Kidney capillary endothelial cell (primary cell): ENCODE data around the gene PYGM.

Experiments used
- DNase-seq: peaks from one replicate; pipeline ENCODE4 v3.0.0-alpha.2; 2018; ENCODE audit warnings: low spot score

PYGM gene

GRCh38 chr11:64753380-64754123 is 6.2 kb downstream of the PYGM start:
- no peak for DNase-seq

GRCh38 chr11:64753019-64753379 is 6.8 kb downstream of the PYGM start:
- no peak for DNase-seq

- no peak for DNase-seq
These were observed 7.4 kb downstream of the PYGM start for GRCh38 chr11:64752175-64752970.

DNA sequence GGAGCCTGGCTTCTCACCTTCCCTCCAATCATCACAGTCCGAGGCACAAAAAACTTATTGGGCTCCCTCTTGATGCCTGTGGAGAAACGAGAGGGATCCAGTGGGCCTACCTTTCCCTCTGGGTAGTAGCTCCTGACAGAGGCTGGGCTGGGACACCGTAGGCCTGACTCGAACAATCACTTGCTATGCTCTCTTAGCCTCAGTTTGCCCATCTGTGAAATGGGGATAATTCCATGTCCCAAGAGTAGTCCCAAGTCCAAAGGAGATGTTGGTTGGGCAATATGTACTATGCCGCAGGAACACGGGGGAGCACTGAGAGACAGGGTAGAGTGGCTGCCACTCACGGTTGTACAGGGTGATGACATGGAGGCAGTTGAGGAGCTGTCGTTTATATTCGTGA is 8.2 kb downstream of the PYGM start:
- no peak for DNase-seq

DNA sequence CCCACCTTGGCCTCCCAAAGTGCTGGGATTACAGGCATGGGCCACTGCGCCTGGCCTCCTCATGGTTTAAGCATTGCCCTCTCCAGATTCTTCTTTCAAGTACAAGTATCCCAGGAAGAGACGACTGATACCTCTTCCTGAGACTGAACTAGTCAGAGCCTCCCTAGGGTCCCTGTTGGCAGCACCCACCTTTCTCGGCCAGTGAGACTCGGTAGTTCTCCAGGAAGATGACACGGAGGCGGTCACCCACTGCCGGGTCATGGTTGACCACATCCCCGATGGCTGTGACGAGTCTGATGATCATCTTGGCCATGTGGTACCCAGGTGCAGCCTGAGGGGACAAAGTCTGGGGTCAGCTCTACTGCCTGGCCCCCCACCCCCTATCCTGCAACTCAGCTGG is 8.6 kb downstream of the PYGM start:
- no peak for DNase-seq

DNA sequence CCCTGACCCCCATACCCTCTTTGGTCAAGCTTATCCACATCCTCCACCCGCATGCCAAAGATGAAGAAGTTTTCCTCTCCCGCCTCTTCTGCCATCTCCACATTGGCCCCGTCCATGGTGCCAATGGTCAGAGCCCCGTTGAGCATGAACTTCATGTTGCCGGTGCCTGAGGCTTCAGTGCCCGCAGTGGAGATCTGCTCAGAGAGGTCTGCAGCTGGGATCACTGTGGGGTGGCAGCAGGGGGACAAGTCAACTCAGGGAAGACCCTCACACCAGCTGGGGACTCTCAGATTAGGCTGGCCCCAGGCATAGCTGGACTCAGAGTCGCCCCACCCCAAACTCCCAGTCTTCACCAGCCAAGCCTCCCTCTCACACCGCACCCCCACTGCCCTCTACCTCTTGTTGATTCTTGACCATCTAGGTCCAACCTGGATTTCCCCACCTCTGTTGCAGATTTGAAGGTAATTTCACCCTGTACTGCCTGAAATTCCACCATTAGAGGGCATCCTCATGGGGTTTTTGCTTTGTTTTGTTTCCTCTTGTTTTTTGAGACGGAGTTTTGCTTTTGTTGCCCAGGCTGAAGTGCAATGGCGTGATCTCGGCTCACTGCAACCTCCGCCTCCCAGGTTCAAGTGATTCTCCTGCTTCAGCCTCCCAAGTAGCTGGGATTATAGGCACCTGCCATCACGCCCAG is 9.3 kb downstream of the PYGM start:
- no peak for DNase-seq

DNA sequence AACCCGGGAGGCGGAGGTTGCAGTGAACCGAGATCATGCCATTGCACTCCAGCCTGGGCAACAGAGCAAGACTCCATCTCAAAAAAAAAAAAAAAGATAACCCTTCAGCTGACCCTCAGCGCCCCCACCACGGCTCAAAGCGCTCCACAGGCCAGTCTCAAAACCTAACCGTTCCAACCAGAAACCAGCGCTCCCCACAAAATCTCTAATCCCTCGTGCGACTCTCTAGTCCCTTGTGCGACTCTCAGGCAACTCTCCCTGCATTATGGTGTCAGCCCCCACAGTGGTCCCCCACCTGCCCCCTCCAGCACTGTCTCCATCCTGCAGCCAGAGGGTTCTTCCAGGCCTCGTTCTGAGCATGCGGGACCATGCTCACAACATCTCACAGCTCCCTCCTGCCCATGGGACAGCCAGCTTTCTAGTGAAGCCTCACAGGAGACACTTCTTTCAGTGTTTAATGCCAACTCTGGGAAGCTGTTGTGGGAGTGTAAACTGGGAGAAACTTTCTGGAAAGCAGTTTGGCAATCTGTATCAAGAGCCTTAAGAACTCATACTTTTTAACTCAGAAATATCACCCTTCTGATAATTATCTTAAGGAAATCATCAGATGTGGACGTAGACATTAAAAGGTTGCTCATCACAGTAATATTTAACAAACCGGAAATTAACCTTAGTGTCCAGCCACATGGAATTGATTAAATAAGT is 11.7 kb downstream of the PYGM start:
- DNase-seq: no peak

DNA sequence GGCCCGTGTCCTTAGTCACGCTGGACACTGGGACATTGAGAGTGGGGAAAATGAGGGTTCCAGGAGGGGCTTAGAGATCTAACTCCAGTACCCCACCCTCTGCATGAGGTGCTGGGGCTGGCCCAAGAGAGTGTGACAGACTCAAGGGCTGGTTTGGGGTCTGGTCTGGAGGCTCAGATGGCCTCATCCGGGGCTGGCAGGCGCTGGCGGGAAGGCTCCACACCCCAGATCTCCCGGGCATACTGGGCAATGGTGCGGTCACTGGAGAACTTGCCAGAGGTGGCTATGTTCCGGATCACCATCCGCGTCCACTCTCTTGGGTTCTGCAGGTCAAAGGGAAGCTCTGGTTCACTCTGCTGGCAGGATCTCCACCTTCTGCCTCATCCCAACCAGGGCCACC is 13.3 kb downstream of the PYGM start:
- no peak for DNase-seq

GRCh38 chr11:64745521-64746328 is 14.0 kb downstream of the PYGM start:
- DNase-seq: no peak

GRCh38 chr11:64745189-64745520 is 14.6 kb downstream of the PYGM start:
- DNase-seq: no peak

- no peak for DNase-seq
These were observed 15.1 kb downstream of the PYGM start for GRCh38 chr11:64744544-64745188.

DNA sequence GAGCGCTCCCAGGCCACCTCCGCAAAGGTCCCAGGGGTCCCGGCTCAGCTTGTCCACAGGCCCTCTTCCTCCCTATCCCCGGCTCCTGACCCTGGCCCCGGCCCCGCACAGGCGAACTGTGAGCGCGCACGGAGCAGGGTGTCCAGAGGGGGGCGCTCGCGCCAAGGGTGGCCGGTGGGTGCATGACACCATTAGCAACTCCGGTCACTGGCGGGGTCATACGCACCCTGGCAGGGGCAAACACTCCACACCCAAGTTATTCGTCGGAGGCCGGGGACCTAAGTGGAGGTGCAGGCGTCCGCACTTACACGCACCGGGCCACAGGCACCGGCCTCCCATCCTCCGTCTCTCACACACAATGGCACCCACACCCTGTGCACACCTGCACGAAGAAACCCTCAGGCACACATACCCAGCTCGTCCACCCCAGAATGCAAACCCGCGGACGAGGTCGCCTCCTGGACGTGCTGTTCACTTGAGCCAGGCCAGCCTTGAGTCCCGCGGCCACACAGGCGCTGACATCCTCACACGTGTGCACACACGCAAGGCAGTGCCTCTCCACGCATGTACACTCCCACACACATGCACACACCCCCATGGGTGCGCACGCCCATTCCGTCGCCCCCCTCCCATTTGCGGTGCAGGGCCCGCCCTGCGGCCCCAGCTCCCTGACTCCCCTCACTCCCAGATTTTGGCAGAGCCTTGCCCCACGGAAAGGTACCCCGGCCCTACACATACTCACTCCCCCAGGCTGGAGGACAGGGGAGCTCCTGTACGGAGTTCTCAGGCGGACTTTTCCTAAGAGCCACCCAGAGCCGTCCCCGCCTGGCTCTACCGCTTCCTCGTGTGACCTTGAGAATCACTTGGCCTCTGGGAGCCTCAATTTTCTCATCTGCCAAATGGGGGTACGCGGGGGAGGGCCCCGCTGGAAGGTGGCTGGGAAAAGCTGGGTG is 15.9 kb downstream of the PYGM start, which contains the start of gene RASGRP2:
RASGRP2 (minus strand) TSS at position 552 of the 953 bp plus-strand sequence. CDS start 1,276 bp downstream, outside the sequence.
- DNase-seq: peak; percentile 40

DNA sequence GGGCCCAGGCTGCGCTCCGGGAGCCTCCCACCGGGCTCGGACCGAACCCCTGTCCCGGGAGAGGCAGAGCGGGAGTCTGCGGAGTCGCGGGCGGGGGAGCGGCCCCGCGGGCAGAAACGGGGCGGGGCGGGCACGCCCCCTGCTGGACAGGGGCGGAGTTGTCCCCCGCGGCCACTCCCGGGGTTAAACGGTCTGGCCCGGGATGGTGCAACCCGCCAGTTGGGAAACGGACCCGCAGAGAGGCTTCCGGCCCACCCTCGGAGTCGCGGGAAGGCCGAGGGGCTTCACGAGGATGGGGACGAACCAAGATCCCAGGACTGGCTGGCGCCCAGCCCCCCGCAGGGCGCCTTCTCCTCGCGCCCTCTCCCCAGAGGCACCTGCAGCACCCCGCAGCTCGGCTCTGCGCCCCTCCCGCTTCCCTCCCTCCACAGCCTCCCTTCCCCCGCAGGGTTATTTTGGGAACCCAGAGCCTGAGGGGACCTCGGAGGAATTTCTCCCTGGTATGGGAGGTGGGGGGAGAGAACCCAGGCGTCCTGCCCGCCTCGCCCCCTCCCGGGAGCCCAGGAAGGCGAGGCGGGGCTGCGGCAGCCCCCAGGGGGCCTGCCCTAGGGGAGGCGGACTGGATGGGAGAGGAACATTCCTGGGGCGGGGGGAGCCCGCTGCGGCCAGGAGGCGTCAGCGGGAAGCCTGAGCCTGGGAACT is 16.7 kb downstream of the PYGM start:
- no peak for DNase-seq

- DNase-seq: no peak
These were observed 17.5 kb downstream of the PYGM start for GRCh38 chr11:64742087-64742888.

- no peak for DNase-seq
These were observed 18.2 kb downstream of the PYGM start for GRCh38 chr11:64741375-64742086.

DNA sequence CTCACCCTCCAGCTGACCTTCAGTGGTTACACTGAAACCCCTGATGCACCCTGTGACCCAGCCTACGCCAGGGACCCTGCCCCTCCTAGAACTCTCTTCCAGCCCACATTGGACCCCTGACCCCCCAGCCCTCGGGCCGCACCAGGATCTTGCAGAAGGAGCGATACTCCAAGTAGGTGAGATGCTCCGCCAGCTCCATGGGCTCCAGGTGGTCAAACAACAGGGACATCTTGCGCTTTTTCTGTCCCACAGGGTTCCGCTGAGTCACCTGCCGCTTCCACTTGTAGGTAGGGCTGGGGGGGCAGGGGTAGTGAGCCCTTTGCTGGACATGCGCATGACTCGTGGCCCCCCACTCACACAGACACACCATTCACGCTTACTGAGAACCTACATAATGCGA is 19.9 kb downstream of the PYGM start:
- DNase-seq: no peak

- DNase-seq: no peak
These were observed 23.1 kb downstream of the PYGM start for GRCh38 chr11:64736654-64737053.
